Right hindlimb (tissue), 1 donor: Measurements from ENCODE around the gene USF2.

Experiments used
- DNase-seq: peaks from one replicate; pipeline ENCODE4 v3.0.0-alpha.2; 2018

Gene USF2

DNA sequence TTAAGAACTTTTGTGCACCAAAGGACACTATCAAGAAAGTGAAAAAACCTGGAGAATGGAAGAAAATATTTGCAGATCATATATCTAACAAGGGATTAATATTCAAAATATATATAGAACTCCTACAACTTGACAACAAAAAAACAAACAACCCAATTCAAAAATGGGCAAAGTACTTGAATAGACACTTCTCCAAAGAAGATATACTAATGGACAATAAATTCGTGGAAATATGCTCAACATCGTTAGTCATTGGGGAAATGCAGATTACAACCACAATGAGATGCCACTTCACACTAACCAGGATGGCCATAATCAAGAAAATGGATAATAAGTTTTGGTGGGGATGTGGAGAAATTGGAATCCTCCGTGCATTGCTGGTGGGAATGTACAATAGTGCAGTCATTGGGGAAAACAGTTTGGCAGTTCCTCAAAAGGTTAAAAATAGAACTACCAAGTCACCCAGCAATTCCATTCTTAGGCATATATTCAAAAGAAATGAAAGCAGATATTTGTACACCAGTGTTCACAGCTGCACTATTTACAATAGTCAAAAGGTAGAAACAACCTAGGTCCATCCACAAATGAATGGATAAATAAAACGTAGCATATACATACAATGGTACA lies 22.2 kb upstream of the USF2 start:
- DNase-seq, result no peak

DNA sequence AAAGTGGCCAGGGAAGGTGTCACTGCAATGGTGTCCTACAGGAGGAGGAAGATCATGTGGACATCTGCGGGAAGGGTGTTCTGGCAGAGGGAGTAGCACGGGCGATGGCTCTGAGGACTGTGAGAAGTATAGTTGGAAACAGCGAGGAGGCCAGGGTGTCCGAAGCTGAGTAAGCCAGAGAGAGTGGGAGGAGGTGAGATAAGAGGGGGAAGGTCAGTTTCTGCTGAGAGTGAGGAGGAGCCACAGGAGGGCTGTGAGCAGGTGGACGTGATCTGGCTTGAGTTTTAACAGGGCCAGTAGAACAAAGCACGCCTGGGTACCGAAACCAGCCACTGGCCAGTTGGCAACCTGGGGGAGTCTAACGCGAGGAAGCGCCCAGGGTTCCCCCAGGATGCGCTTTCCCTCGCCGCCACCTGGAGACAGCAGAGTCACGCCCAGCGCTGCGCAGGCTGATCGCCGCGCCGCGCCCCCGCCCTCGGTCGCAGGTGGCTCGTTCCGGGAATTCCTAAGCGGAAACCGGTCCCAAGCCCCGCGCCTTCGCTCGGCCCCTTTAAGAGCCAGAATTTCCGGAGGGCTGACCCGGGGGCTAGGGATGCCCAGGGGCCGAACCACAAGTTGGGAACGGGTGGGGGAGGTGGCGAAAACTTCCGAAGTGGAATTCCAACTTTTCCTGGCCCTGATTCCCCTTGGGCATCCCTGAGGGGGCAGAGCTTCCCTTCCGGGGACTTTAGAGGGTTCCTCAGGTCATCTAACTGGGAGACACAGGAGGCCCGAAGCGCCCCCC lies 21.0 kb upstream of the USF2 start:
- DNase-seq, result no peak

DNA sequence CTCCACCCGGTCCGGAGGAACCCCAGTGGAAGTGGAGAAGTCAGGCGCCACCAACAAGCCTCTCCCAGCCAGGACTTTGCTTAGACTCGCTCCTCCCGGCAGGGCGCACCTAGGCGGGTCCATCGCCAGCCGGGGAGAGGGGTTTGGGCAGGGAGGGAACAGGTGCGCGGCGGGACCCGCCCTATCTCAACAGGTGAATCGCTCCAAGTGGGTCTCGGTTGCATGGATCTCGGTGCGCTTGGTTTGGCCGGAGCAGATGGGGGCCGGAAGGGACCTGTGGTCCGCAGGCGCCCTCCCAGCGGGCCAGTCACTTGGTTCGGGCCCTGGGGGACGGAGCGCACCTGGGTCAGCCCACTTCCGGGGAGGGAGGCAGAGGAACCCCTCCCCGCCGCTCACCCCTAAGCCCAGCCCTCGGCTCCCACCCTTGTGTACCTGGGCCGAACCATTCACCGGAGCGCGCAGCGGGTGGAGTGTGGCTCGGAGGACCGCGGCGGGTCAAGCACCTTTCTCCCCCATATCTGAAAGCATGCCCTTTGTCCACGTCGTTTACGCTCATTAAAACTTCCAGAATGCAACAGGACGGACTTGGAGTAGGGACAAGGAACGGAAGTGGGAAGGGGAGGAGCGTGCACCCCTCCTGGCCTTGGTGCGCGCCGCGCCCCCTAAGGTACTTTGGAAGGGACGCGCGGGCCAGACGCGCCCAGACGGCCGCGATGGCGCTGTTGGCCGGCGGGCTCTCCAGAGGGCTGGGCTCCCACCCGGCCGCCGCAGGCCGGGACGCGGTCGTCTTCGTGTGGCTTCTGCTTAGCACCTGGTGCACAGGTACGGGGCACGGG lies 20.2 kb upstream of the USF2 start, which contains the start of gene LSR:
TSS of gene LSR (plus strand) at position 693 of the 836 bp plus-strand sequence. CDS start at position 714, 21 bp downstream.
- no peak for DNase-seq

DNA sequence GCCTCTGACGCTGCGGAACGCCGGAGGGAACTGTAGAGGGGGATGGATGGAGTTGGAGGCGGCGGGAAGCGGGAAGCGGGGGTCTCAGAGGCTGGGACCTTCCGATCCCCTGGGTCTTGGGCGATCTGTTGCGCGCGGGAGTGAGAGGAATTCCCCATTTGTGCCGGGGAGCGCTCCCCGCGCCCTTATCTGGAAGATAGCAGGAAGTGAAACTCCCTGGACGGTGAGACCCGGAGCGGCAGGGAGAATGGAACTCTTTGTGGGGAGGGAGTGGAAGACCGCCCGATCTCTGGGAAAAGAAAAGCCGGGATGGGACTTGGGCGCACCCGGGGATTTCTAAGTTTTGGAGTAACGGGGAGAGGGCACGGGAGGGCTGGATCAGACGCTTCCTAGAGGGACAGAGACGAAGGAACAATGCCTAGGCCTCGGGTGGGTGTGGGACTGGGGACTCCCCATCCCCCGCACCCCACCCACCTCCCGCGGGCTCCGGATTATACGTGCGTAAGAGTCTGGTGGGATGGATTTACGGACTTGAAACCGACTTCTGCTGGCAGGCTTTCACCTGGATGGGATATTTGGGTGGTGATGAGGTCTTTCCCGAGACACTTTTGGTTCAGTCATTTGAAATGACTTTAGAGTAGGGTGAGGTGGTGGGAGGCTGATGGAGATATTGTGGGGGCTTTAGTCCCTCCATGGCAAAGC lies 19.5 kb upstream of the USF2 start:
- no peak for DNase-seq

DNA sequence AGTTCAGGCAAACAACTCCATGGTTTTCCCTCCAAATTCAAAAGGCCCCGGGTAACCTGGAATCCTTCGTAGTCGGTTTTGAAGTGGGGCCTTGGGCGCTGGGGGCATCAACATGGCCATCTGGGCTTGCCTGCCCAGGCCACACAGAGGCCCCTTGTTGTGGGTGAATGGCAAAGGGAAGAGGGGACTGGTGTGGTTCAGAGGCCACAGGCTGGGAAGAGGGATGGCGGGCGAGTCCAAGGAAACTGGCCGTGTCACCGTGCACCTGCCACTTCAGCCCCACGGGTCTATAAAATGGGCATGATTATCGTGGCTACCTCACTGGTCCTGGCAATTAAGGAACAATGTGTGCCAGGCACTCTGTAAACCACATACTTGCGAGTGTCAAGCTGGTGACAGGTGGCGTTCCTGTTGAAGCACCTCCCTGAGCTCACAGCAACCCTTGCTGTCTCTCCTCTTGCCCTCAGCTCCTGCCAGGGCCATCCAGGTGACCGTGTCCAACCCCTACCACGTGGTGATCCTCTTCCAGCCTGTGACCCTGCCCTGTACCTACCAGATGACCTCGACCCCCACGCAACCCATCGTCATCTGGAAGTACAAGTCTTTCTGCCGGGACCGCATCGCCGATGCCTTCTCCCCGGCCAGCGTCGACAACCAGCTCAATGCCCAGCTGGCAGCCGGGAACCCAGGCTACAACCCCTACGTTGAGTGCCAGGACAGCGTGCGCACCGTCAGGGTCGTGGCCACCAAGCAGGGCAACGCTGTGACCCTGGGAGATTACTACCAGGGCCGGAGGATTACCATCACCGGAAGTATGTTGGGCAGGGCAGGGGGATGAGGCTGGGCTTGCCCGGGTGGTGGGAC lies 18.7 kb upstream of the USF2 start:
- DNase-seq, result no peak

DNA sequence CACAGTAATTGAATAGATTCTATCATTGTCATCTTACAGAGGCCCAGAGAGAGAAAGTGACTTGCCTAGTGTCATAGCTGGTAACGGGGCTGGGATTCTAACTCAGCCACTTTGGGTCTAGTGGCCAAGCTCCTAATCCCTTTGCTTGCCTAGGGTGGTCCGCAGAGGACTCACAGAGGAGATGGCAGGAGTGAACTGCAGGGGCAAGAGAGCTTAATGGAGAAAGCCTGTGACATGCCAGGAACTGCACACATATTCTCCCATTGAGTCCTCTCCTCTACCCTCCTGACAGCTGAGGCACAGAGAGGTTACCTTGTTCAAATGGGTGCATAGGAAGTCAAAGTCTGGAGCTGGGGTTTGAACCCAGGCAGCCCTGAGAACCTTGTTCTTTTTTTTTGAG lies 17.3 kb upstream of the USF2 start:
- no peak for DNase-seq

DNA sequence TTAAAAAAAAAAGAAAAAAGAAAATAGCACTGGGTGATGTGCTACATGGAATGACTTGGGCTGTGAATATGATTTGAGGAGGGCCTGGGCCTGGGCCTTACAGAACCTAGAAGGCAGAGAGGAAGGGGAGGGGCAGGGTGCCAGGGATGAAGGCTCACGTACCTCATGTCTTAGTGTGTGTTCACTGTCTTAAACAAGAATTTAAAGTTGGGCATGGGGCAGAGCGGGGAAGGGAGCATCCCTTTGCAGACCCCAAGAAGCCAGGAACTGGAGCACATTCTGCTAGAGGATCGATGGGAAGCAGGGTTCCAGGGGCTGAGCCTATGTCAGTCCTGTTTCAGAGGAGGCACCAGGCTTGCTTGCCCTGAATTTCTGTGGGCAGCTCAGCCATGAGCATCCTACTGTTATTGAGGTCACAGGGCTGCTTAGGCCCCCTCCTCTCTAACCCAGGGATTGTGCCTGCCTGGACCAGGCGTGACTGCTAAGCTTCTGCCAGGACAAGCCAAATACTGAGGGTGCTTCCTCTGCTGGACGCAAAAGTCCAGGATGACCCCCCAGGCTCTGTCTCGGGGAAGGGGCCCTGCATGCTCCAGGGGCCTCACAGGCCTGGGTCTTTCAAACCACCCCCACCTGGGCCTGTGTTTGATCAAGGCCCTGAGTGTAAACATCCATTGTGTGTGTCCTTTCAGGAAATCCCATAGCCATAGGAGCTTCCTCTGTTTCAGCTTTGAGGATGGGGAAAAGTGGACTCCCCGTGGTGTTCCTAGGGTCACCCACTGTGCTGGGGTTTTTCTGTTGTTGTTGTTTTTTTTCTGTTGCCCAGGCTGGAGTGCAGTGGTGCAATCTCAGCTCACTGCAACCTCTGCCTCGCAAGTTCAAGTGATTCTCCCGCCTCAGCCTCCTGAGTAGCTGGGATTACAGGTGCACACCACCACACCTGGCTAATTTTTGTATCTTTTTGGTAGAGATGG lies 15.2 kb upstream of the USF2 start:
- no peak for DNase-seq

DNA sequence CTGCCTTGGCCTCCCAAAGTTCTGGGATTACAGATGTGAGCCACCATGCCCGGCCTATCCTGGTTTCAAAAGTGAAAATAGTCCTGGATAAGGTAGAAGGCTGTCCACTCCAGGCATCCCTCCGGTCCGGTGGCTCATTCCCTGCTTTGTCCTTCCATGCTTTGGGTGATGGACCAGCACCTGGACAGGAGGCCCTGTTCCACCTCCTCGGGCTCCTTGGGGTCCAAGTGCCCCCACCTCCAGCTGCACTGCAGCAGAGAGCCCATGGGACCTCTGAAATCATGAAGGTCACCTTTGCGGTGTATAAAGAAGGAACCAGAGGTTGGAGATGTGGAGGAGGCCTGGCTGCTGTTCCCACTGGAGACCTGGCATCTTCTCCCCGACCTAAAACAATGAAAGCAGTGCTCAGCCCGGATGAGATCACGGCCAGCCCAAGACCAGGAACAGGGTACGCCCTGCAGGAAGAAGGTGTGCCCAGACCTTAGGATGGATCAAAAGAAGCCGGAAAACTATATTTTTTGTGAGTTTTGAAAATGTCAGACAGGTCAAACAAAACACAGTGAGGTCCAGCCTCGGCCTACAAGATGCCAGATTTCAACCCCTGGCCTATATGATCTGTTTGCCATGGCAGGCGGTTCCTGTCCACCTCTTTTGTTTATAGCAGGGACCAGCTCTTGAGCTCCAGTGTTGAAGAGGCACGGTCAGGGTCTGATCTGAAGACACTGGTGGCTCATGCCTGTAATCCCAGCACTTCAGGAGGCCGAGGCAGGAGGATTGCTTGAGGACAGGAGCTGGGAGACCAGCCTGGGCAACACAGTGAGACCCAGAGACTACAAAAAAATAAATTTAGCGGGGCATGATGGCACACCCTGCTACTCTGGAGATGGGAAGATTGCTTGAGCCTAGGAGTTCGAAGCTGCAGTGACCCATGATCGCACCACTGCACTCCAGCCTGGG lies 14.1 kb upstream of the USF2 start:
- DNase-seq, result no peak

DNA sequence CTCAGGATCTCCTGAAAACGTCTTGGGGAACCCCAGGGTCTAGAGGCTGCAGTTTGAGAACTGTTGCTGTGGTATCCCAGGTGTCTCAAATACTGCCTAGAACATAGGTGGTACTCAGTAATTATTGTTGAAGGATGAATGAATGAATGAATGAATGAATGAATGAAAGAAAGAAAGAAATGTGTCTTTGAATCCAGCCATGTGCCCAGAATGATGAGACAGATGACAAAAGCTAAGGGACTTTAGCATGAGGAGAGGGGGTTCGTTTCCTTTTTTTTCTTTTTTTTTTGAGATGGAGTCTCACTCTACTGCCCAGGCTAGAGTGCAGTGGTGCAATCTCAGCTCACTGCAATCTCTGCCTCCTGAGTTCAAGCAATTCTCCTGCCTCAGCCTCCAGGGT lies 12.2 kb upstream of the USF2 start:
- DNase-seq, result no peak

DNA sequence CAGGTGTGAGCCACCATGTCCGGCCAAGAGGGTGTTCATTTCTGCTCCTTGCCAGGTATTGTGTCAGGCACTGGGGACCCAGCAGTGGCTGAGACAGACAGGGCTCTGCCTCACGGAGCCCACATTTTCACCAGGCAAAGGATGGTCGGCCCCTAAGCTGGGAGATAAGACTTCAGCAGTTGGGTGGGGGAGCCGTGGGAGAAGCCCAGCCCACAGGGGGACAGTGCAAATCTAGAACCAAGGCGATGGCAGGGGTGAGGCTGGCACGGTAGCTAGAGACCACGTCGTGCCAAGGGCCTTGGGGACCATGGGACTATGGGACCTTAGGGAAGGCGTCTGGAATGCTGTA lies 11.7 kb upstream of the USF2 start:
- no peak for DNase-seq

DNA sequence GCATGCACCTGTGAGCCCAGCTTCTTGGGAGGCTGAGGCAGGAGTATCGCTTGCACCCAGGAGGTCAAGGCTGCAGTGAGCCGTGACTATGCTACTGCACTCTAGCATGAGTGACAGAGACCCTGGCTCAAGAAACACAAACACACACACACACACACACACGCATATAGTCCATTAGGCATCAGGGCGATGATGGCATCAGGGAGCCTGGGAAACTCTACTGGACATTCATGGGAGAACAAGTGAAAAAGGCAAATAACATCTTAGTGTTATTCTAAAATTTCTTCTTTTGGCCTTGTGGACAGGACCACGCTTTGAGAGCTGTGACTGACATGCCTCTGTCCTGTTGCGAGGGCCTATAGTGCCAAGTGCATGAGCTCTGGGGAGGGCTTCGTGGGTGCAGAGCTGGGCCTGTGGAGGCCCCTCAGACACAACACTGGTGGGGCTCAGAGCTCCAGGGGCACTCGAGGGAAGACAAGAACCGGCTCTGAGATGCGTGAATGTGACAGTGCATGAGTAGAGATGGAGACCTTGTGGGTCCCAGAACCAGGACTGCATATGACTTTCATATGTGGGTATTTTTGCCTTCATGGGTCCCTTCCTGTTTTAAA lies 8.0 kb upstream of the USF2 start:
- peak; percentile 17 for DNase-seq

DNA sequence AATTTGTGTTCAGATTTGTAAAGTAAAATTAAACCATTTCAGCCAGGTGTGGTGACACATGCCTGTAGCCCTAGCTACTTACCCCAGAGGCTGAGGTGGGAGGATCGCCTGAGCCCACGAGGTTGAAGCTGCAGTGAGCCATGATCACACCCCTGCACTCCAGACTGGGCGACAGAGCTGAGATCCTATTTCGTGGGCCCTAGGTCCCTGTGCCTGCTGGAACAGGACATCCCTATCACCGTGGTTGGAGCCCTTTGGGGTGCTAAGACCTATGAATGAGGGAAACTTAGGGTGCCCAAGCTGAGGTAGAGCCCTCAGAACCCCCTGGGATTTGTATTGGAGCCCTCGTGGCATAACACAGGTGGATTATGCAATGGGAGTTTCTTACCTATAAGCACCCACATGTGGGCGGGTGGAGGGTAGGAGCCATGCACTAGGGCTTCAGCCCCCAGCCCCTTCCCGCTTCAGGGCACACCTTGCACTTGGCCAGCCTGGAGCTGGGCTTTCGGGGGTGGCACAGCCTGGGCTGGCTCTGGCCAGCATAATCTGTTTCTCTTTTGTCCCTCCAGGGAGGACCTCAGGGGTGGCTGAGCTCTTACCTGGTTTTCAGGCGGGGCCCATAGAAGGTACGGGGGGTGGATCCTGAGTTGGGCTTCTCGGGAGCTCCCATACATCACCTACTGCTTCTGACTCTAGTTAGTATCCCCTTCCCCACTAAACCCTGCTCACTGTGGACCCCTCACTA lies 7.2 kb upstream of the USF2 start:
- peak; percentile 30 for DNase-seq

DNA sequence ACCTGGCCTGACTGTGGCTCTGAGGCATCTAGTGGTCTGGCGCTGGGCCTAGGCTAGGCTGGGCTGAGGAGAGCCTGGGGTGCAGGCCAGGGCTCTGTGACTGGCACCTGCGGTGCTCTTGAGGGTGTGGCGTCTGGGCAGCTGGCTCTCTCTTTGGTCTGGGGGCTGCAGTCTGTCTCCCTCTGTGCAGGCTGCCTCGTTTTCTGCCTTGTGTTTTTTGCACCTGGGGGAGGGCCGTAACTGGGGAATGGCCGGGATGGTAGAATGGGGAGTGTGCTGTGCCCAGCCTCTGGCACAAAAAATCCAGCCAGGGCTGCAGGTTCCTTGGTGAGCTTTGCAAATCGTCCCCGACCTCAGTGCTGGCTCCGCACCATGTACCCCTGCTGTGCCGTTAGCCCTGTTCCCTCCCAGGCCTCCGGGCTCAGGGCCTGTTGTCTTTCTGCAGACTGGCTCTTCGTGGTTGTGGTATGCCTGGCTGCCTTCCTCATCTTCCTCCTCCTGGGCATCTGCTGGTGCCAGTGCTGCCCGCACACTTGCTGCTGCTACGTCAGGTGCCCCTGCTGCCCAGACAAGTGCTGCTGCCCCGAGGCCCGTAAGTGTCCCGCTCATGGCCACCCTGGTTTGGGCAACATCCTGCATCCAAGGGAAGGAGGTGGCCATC lies 6.5 kb upstream of the USF2 start:
- DNase-seq, result no peak

DNA sequence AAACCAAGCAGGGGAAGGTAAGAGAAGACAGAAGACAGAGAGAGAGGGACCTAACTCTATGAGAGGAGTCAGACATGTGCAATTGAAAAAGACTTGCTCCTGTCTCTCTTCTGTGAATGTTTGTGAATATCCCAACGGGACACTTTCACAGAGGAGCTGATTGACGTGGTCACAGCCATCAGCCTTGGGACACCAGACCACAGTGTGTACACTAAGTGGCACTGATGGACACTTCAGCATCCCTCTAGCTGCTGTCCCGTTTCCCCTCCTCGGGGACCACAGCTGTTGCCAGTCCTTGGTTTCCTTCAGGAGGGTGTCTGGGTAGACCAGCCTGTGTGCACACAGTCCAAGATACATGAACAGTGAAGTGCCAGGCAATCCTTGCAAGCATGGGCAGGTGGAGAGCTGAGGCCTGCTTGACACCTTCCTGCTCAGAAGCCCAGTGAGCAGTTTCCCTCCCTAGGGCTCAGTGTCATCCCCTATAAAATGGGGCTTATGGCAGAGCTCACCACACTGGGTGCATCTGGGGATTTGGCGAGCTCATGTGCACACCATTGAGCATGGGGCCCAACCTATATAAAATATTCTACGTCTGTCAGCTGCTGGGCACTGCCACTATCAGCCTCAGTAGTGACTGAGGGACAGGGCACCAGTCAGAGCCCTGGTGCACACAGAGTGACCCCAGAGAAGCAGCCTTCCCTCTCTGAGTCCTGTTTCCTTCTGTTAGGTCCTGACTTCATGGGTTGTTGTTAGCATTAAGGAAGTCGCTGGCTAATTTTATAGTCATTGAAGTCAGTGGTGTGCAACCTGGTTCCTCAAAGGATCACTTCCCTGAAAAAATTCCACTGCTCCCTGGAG lies 4.3 kb upstream of the USF2 start:
- peak; percentile 27 for DNase-seq

DNA sequence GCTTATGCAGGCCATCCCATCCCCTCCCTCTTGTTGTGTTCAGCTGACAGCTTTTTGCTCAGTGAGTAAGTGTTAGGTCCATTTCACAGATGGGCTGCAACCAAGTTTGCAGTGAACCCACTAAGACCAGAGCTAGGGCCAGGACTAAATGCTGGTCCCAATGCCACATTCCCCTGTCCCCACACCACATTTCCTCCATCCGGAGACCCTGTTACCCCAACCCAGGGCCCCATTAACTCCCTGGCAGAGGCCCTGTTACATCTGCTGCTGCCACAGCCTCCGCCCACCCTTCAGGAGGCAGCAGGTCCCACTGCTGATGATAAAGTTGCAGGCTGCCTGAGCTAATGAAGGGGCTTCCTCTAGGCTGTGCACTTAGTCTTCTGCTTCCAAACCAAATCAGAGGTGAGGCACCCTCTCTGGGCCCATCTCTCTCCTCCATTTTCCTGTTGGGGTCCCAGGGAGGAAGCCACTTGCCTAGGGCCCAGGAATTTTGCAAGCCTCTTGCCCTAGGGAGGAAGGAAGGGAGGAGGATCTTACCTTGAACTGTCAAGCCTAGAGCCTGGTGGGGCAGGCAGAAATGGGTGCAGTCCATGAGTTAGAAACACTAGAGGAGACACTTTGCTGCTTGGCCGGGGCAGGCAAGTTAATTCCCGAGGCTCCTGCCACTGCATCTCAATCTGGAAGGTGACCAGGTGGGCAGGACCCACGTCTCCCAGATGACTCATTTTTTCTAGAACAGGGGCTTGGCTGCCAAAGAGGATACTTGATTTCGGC lies 3.4 kb upstream of the USF2 start:
- no peak for DNase-seq

DNA sequence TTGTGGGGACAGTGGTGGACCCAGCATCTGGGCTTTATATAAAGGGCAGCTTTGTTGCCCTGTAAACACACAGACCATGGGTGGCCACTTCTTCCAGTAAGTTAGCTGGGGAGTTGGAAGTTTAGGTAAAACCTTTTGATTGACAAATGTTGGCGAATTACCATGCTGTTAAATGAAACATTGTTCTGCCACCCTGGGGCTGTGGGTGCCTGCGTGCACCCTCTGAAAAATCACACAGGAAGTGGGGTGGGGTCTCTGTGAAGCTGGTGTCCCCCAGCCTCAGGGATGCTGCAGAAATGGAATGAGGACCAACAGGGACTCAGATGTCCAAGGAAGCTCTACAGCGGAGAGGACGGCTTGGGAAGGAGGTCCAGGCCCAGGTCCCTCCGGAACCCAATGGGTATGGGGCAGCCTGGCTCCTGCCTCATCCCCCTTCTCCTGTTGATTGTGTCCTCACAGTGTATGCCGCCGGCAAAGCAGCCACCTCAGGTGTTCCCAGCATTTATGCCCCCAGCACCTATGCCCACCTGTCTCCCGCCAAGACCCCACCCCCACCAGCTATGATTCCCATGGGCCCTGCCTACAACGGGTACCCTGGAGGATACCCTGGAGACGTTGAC lies 2.8 kb upstream of the USF2 start:
- DNase-seq, result no peak
